MG63 (cell line): Measurements from ENCODE around the gene ANP32A. TPM values are rescaled to one million over a fixed set of nuclear protein-coding genes. Genes with fewer than 3 reads are reported as not detected.

ENCODE experiments used
- DNase-seq: peaks from one replicate; pipeline ENCODE4 v3.0.0-alpha.2; 2020
- H3K27me3 ChIP-seq: fragments of 250-450 bp; sonication (Bioruptor Pico); 2 replicates; pipeline ENCODE4 v1.5.1; 2020; ENCODE audit warnings: mild to moderate bottlenecking, moderate library complexity
- H3K36me3 ChIP-seq: fragments of 250-450 bp; sonication (Bioruptor Pico); 2 replicates; pipeline ENCODE4 v1.5.1; 2020; ENCODE audit warnings: mild to moderate bottlenecking, moderate library complexity
- H3K4me3 ChIP-seq: fragments of 250-450 bp; sonication (Bioruptor Pico); 2 replicates; pipeline ENCODE4 v1.5.1; 2020; ENCODE audit warnings: mild to moderate bottlenecking, moderate library complexity
- H3K9me3 ChIP-seq: fragments of 250-450 bp; sonication (Bioruptor Pico); 2 replicates; pipeline ENCODE4 v1.5.1; 2020; ENCODE audit warnings: mild to moderate bottlenecking, moderate library complexity
- total RNA-seq: library from RNA; depleted of rRNA; stranded (reverse); fragments of >200 nt; shearing (Covaris generic); gene quantifications from 2 replicates; pipeline ENCODE4 v1.2.3, GENCODE V29; 2014; ENCODE audit warnings: low replicate concordance

Gene ANP32A
- total RNA-seq, 1 experiment from 2014 or later: 44.3 TPM

- Histone ChIP-seq H3K27me3 (no peaks in the 10 kb centered on the region), H3K9me3 (no peaks in the 10 kb centered on the region), H3K36me3 (peaks cover 32% of the 10 kb centered on the region), H3K4me3 (no peak overlapping the region)
- no peak for DNase-seq
Measured at GRCh38 chr15:68809517-68809916, 11.2 kb downstream of the ANP32A start.

GRCh38 chr15:68808770-68809169 lies 11.9 kb downstream of the ANP32A start:
- DNase-seq: no peak
- Histone ChIP-seq H3K4me3 (no peak overlapping the region), H3K9me3 (no peaks in the 10 kb centered on the region), H3K36me3 (peaks cover 36% of the 10 kb centered on the region), H3K27me3 (no peaks in the 10 kb centered on the region)

- Histone ChIP-seq H3K4me3 (no peak overlapping the region), H3K27me3 (no peaks in the 10 kb centered on the region), H3K9me3 (no peaks in the 10 kb centered on the region), H3K36me3 (peaks cover 37% of the 10 kb centered on the region)
- DNase-seq: no peak
Measured at GRCh38 chr15:68808091-68808490, 12.6 kb downstream of the ANP32A start.

GRCh38 chr15:68807249-68807648 lies 13.4 kb downstream of the ANP32A start:
- DNase-seq: no peak
- no peaks in the 10 kb centered on the region for H3K9me3 ChIP-seq
- H3K36me3 ChIP-seq: peaks cover 42% of the 10 kb centered on the region
- H3K4me3 ChIP-seq: no peak overlapping the region
- no peaks in the 10 kb centered on the region for H3K27me3 ChIP-seq

- no peak for DNase-seq
- Histone ChIP-seq H3K4me3 (no peak overlapping the region), H3K27me3 (no peaks in the 10 kb centered on the region), H3K36me3 (peaks cover 42% of the 10 kb centered on the region), H3K9me3 (no peaks in the 10 kb centered on the region)
Measured at GRCh38 chr15:68806220-68807060, 14.3 kb downstream of the ANP32A start.

- H3K27me3 ChIP-seq: no peaks in the 10 kb centered on the region
- H3K9me3 ChIP-seq: no peaks in the 10 kb centered on the region
- H3K36me3 ChIP-seq: peaks cover 39% of the 10 kb centered on the region
- DNase-seq: no peak
- no peak overlapping the region for H3K4me3 ChIP-seq
Measured at GRCh38 chr15:68802373-68802772, 18.3 kb downstream of the ANP32A start.

GRCh38 chr15:68801572-68802148 lies 19.0 kb downstream of the ANP32A start:
- H3K36me3 ChIP-seq: peaks cover 41% of the 10 kb centered on the region
- H3K4me3 ChIP-seq: no peak overlapping the region
- no peaks in the 10 kb centered on the region for H3K9me3 ChIP-seq
- no peaks in the 10 kb centered on the region for H3K27me3 ChIP-seq
- no peak for DNase-seq

- Histone ChIP-seq H3K27me3 (no peaks in the 10 kb centered on the region), H3K9me3 (no peaks in the 10 kb centered on the region), H3K36me3 (peaks cover 39% of the 10 kb centered on the region), H3K4me3 (no peak overlapping the region)
- DNase-seq: no peak
Measured at GRCh38 chr15:68800875-68801274, 19.8 kb downstream of the ANP32A start.

GRCh38 chr15:68798346-68799094 lies 22.2 kb downstream of the ANP32A start:
- Histone ChIP-seq H3K27me3 (no peaks in the 10 kb centered on the region), H3K4me3 (no peak overlapping the region), H3K9me3 (no peaks in the 10 kb centered on the region), H3K36me3 (peaks cover 39% of the 10 kb centered on the region)
- no peak for DNase-seq

- H3K27me3 ChIP-seq: no peaks in the 10 kb centered on the region
- no peak overlapping the region for H3K4me3 ChIP-seq
- H3K36me3 ChIP-seq: peaks cover 42% of the 10 kb centered on the region
- no peaks in the 10 kb centered on the region for H3K9me3 ChIP-seq
- no peak for DNase-seq
Measured at GRCh38 chr15:68797599-68798345, 22.9 kb downstream of the ANP32A start.

- no peaks in the 10 kb centered on the region for H3K27me3 ChIP-seq
- peaks cover 41% of the 10 kb centered on the region for H3K36me3 ChIP-seq
- H3K4me3 ChIP-seq: no peak overlapping the region
- DNase-seq: no peak
- H3K9me3 ChIP-seq: no peaks in the 10 kb centered on the region
Measured at GRCh38 chr15:68797191-68797590, 23.5 kb downstream of the ANP32A start.

- no peak for DNase-seq
- H3K9me3 ChIP-seq: no peaks in the 10 kb centered on the region
- H3K36me3 ChIP-seq: peaks cover 41% of the 10 kb centered on the region
- H3K27me3 ChIP-seq: no peaks in the 10 kb centered on the region
- H3K4me3 ChIP-seq: no peak overlapping the region
Measured at GRCh38 chr15:68796576-68796975, 24.1 kb downstream of the ANP32A start.

- DNase-seq: peak; percentile 88
- Histone ChIP-seq H3K4me3 (no peak overlapping the region), H3K27me3 (no peaks in the 10 kb centered on the region), H3K9me3 (no peaks in the 10 kb centered on the region), H3K36me3 (peaks cover 41% of the 10 kb centered on the region)
Measured at GRCh38 chr15:68795298-68795848, 25.3 kb downstream of the ANP32A start.

GRCh38 chr15:68794863-68795262 lies 25.8 kb downstream of the ANP32A start:
- H3K4me3 ChIP-seq: no peak overlapping the region
- peaks cover 44% of the 10 kb centered on the region for H3K36me3 ChIP-seq
- no peaks in the 10 kb centered on the region for H3K9me3 ChIP-seq
- no peak for DNase-seq
- H3K27me3 ChIP-seq: no peaks in the 10 kb centered on the region

GRCh38 chr15:68794307-68794706 lies 26.4 kb downstream of the ANP32A start:
- no peak for DNase-seq
- Histone ChIP-seq H3K9me3 (no peaks in the 10 kb centered on the region), H3K4me3 (no peak overlapping the region), H3K27me3 (no peaks in the 10 kb centered on the region), H3K36me3 (peaks cover 42% of the 10 kb centered on the region)

GRCh38 chr15:68793776-68794175 lies 26.9 kb downstream of the ANP32A start:
- H3K9me3 ChIP-seq: no peaks in the 10 kb centered on the region
- no peak for DNase-seq
- no peak overlapping the region for H3K4me3 ChIP-seq
- no peaks in the 10 kb centered on the region for H3K27me3 ChIP-seq
- peaks cover 38% of the 10 kb centered on the region for H3K36me3 ChIP-seq
